GM19351 (cell line): ENCODE results near the gene SMU1.
"Not testable (repeated sequence)": the region's sequence is repeated elsewhere in the genome, so short reads cannot be mapped to it uniquely, and the experiment has no call there.

Experiments
- ATAC-seq: cut with Tn5 transposase; IDR thresholded peaks from one replicate; pipeline ENCODE4 v1.9.1; 2021; ENCODE audit warnings: mild to moderate bottlenecking, moderate library complexity; ENCODE audit not compliant: unreplicated experiment

SMU1 gene

DNA sequence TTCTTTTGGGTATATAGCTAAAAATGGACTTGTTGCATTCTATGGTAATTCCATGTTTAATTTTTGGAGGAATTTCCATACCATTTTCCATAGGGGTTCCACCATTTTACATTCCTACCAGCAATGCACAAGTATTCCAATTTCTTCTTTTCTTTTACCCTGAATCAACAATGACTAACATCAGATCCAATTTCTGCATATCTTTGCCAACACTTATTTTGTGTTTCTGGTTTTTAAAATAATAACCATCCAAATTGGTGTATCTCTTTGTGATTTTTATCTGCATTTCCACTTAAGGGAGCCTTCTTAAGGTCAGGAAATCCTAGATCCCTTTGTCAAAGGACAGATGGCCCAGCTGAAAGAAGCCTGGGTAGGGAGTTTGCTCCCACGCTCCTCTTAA lies 29.5 kb upstream of the SMU1 start:
- no peak for ATAC-seq

DNA sequence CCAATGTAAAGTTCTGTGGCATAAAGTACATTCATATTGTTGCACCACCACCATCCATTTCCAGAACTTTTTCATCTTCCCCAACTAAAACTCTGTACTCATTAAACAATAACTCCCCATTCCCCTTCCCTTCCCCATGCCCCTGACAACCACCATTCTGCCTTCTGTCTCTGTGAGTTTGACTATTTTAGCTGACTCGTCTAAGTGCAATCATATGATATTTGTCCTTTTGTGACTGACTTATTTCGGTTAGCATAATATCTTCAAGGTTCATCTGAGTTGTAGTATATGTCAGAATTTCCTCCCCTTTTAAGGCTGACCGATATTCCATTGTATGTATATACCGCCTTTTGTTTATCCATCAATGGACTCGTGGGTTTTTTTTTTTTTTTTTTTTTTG lies 29.0 kb upstream of the SMU1 start:
- no peak for ATAC-seq

DNA sequence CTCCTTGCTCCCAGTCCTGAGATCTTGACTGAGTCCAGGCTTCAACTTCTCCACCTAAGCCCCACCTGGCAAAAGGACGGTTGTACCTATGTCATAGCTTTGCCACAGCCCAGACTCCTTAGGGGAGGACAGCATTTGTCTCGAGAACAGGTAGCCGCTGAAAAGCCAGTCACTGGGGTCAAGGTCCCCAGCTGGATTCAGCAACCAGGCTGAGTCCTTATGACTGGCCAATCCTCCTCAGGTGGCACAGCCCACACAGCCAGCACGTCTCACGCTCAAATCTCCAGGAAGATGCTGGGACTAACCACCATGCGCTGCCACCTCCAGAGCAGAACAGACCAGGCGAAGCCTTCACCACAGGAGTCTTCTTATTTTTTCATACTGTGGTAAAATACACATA lies 27.9 kb upstream of the SMU1 start:
- ATAC-seq, result no peak

DNA sequence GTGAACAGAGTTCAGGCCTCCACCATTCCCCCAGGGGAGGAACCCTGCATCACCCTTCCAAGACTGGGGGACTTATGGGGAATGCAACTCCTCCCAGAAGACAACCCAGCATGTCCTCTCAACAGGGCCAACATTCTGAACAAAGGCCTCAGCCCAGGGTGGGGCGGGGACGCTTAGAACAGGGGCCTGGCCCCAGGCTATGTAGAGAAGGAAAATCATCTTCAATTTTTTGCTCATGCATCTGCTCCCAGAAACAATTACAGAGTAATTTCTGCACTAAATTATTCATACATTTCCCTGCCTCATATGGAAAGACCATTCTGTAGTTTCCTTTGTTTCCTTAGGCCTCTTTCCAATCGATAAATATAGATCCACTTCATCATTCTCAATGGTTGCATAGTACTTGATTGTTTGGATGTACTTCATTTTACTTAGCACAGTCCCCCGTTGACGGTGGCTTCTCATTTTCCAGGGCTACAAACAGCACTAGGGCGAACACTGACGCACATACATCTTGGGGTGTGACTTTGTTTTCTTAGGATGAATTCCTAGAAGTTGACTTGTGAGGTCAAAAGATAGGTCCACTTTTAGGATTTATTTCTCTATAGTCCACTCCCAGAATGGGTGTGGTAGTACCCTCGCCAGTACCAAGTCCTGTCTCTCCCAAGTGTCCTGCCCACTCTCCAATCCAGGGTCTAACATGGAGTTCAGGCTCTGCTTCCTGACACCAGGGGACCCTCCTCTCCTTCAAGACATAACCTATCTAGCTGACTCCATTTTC lies 27.2 kb upstream of the SMU1 start:
- no peak for ATAC-seq

DNA sequence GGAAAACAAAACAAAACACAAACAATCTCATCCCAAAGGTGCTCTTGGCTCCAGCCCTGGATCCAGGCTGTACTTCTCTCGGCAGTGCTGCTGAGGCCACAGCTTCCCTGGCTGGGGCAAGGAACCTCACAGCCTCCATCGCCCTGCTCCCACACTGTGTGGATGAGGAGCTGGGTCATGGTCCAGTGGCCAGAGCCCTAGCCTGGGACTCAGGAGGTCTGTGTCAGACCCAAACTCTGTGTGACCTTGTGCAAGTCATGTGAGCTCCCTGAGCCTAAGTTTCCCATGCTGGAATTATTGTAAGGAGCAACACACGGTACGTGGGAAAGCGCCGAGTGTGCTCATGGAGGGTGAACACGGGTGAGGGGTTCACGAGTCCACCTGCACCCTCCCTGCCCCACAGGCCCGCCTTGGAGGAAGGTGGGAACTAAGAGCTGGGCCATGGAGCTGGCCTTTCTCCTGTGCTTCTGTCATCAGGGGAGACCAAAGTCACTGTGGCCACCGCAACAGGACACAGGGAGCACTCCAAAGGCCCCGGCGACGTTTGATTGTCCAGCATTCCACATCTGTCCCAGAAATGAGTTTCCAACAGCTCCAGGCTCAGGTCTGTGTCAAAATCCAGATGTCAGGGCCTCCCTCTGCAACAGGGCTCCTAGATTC lies 26.2 kb upstream of the SMU1 start:
- no peak for ATAC-seq

DNA sequence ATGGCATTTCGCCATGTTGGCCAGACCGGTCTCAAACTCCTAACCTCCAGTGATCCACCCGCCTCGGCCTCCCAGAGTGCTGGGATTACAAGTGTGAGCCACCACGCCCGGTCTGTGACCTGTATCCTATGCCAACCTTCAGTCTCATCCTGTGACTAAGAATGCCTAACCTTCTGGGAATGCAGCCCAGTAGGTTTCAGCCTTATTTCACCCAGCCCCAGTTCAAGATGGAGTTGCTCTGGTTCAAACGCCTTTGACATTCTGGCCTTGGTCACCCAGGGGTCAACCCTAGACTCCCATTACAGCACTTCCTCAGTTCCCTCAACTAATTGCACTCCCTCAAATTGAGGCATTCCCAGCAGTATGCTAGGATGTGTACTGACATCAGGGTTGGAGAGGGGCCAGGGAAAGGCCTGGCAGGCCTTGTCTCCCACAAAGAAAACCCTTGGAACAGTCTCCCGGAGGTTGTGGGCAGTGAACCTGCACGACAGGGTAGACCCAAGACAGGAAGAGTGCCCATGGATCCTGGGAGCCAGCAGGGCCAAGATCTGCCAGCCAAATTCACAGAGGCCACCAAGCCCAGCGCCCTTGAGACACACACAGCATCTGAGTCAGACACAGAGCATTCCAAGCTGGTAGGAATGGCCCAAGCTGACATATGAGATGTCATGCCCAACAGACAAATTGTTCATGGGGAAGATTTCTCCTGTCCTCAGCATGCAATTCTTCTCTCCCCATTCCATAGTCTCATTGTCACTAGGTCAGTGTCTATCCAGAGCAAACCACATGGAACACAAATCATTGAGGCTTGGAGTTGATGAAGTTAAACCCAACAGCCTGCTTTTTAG lies 24.9 kb upstream of the SMU1 start:
- no peak for ATAC-seq

DNA sequence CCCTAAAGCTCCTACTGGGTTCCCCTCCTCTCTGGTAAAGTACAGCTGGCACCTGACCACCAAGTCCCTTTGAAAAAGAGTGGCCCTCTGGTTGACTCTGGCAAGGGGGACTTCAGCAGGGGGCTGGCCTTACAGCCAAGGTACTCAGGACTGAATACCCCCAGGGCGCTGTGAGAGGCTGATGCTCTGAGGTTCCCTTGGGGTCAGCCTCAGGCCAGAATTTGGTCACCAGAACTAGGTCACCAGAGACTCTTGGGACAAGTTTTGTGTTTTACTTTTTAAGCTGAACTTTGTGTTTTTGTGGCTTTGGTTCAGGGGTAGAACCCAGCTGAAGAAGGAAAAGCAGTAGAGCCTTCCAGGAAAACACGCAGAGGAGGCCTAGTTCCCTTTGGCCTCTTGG lies 23.3 kb upstream of the SMU1 start:
- no peak for ATAC-seq

DNA sequence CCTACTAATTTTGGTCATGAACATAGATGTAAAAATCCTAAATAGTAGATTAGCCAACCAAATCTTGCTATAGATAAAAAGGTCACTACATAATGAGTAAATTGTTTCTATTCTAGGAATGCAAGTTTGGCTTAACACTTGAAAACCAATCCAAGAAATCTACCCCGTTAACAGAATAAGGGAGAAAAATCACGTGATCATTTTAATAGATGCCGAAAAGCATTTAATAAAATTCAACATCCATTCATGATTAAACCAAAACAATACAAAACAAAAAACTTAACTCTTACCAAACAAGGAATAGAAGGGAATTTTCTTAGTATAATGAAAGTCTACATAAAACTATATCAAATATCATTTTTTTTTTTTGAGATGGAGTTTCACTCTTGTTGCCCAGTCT lies 20.7 kb upstream of the SMU1 start:
- ATAC-seq, result no peak

DNA sequence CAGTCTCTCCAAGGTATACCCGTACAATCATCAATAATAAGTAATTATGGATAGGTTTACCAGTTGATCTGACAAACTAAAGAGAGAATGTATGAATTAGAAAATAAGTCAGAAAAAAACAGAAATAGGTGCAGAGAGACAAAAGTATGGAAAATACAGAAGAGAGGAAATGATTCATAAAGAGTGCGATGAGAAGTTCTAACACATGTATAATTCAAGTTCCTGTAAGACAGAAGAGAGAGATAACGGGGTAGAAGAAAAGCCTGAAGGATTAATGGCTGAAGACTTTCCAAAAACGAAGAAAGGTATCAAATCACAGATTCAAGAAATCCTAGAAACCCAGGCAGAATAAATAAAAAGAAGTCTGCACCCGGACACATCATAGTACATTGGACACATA lies 16.2 kb upstream of the SMU1 start:
- ATAC-seq, result no peak

DNA sequence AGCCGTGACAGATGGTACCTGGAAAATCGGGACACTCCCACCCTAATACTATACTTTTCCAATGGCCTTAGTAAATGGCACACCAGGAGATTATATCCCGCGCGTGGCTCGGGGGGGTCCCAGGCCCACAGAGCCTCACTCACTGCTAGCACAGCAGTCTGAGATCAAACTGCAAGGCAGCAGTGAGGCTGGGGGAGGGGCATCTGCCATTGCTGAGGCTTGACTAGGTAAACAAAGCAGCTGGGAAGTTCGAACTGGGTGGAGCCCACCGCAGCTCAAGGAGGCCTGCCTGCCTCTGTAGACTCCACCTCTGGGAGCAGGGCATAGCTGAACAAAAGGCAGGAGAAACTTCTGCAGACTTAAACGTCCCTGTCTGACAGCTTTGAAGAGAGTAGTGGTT lies 9.2 kb upstream of the SMU1 start:
- ATAC-seq, result not testable (repeated sequence)

DNA sequence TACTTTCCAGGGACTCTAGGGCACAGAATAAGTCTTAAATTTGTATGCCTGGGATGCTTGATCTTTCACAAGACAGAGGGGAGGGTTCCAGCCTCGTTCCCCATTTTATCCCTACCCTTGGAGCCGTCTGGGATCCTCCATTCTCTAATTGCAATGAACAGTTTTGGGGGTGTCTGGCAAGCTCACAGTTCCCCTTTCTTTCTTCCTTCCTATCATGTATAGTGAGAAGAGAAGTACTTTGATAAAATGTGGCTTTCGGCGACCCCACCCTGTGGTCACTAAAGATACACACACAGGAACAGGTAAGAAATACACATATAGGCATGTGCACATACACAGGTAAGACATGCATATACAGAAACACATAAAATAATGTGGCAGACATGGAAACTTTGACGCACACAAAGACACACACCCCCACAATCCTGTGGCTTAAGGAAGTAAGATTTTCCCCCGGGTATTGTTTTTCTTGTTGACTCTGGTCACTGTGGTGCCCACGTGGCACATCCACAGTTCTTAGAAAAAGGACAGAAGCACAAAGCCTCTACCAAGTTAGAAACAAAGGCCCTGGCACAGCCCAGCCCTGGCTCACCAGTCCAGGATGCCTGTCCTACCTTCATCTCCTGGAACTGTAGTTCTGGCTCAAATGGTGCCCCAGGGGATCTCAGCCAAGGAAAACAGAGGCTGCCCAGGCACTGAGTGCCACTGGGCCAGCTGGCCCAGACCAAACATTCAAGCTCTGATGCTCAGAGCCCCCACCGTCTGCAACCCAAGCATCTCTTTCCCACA lies 6.3 kb upstream of the SMU1 start:
- peak; percentile 40 for ATAC-seq

DNA sequence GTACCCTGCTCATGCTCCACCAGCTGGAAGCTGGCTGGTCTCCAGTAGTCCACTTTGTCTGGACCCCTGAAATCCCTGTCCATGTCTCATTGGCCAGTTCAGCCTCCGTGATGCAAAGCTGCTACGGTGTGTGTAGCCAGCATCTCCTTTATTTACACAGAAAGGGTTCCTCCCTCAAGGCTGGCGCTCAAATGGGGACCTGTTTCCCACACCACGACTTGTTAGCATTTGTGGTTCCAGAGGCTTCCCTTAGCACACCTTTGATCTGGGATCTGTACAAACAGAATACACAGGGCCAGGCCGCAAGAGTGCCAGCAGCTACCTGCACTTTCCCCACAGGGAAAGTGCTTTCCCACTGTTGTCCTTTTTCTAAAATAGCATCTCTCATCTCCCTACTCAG lies 5.7 kb upstream of the SMU1 start:
- no peak for ATAC-seq

DNA sequence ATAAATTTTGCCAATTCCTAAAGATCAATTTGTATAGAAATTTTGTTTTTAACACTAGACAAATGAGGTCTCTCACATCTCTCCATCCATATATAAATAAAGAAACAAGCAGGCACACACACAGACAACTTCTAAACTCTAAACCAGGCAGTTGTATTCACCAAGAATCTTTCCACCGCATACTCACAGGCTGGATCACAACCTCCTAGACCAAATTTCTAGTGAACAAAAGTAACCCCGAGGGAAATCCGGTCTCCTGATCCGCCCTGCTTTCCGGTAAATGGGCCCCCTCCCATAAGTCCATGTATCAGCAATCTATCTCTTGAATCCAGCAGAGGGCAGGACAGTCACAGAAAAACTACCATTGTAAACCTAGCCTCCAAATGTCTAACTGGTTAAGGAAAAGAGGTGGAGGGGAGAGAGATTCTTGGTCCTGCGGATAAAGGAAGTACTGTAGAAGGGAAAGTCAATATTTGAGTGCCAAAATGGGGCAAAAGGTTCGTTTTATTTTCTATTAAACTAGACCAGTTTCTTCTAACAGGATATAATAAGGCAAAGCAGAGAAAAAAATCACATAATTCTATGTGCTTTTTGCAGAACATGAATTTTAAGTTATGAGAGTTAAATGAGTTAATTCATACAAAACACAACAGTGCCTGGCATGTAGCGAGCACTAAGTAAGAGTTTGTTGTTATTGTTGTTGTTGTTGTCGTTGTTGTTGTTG lies 4.8 kb upstream of the SMU1 start:
- ATAC-seq, result peak; percentile 45

DNA sequence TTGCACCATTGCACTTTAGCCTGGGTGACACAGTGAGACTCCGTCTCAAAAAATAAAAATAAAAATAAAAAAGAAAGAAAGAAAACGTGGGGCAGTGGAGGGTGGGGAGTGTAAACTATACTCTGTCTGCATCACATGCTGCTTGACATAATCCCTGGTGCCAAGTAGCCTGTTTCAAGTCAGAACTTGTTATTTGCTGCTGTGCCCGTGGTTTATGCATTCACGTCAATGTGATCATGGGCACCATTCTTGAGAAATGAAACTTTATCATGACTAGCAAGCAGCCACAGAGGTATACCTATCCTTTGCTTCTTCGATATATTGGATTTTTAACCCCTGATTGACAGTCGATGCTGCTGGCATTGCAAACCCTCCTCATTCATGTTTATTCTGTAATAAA lies 4.1 kb upstream of the SMU1 start:
- no peak for ATAC-seq

DNA sequence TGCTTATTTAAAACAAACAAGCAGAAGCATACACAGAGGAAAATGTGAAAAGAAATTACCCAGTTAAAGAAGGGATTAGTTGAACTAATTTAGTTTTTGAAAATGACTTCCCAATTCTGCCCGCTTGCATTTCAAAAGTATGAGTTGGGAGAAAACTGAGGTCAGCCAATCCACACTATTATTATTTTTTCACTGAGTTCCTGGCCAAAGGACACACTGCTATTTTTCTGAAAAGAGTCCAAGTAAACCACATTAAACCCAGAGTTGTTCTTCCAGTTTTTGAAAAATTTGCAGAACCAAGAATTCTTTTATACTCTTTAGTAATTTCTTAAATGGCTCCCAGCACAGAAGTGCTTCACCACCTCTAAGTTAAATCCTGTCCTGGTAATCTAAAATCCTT lies 7.5 kb downstream of the SMU1 start:
- ATAC-seq, result no peak

DNA sequence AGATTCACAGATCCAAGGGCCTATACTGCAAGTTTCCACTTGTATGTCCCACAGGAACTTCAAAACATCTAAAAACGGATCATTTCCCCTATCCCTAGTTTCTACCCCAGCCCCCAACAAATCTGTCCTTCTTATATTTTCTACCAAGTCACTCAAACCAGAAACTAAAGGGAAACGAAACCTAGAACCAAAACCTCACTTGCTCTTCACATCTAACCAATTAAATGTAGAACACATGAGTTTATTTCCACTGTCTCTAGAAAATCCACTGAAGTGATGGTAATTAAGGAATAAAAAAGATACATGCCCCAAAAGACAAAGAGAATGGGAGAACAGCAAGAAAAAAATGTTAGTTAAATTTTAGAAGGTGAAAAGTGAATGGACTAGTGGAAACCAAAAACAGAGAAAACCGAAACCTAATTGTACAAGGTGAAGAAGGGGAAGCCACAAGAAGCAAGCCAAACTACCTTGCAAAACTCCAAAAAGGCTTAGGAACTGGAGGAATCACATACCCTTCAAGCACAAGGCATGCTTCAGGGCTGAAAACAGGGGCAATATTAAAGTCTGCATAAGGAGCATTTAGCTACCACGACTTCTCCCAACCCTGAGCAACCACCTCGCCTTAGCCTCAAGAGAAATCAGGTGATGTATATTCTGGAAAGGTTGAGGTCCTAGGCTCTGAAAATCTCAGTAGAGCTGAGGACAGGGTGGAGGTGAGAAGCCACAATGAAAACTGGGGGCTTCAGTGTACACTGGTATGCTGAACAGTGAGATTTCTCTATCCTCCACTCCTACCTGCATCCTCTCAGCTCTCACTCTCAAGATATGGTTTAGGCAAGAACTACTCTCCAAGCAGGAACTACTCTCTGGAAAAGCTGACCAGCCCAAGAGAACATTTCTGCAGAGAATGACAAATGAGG lies 11.1 kb downstream of the SMU1 start:
- peak; percentile 92 for ATAC-seq

DNA sequence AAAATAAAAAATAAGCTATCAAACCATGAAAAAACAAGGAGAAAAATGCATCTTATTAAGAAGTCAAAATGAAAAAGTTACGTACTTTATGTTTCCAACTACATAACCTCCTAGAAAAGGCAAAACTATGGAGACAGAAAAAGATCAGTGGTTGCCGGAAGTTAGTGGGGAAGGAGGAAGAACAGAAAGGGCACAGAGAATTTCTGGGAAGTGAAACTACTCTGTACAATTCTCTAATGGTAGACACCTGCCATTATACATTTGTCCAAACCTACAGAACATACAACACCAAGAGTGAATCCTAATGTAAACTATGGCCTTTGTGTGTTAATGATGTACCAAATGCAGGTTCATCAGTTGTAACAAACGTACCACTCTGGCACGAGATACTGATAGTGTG lies 25.3 kb downstream of the SMU1 start:
- no peak for ATAC-seq

DNA sequence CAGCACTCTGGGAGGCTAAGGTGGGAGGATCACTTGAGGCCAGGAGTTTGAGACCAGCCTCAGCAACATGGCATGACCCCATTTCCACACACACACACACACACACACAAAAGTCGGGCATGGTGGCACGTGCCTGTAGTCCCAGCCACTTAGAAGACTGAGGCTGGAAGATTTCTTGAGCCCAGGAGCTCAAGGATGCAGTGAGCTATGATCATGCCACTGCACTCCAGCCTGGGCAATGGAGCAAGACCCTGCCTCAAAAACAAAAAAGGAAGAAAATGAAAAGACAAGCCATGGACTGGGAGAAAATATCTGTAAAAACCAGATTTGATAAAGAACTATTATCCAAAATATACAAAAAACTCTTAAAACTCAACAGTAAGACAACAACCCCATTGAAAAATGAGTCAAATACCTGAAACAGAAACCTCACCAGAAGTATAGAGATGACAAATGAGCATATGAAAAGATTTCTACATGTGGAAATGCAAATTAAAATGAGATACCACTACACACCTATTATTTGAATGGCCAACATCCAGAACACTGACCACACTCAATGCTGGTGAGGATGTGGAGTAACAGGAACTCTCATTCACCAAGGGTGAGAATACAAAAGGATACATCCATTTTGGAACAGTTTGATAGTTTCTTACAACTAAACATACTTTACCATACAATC lies 26.7 kb downstream of the SMU1 start:
- peak; percentile 92 for ATAC-seq

DNA sequence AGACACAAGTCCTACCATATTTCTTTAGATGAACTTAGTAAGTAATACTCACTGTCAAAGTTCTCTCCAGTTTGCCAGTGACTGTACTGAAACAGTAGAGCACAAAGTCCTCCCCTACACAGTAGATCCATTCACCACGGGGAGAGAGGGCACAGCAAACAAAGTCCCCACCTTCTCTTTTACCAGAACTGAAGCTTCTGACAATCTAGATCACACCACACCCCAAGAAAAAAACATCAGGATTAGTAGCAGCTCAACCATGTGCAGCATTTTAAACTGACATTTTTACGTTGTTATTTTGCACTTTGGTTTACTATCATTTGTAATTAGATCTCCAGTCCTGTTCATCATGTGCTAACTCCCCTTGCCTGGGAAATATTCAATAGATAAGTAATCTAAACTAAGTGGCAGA lies 28.4 kb downstream of the SMU1 start:
- no peak for ATAC-seq
